Ascending aorta (tissue), 2 donors: ENCODE measurements around the gene TRAP1. TPM values are rescaled to one million over a fixed set of nuclear protein-coding genes. Genes with fewer than 3 reads are reported as not detected.

Experiments
- DNase-seq, 2 donors: peaks; one replicate each; pipeline ENCODE4 v3.0.0-alpha.2; 2019; ENCODE audit warnings: low spot score in 2 of 2
- H3K27ac ChIP-seq, 2 donors: fragments of 200-600 bp; sonication (generic); one replicate each; pipeline ENCODE4 v1.5.1; 2016 to 2017; ENCODE audit warnings: mild to moderate bottlenecking in 1 of 2
- H3K27me3 ChIP-seq: fragments of 200-600 bp; sonication (generic); one replicate; pipeline ENCODE4 v1.5.1; 2017
- H3K36me3 ChIP-seq, 2 donors: fragments of 200-600 bp; sonication (generic); one replicate each; pipeline ENCODE4 v1.5.1; 2016
- H3K4me1 ChIP-seq, 2 donors: fragments of 200-600 bp; sonication (generic); one replicate each; pipeline ENCODE4 v1.5.1; 2016 to 2017; ENCODE audit warnings: mild to moderate bottlenecking in 1 of 2
- H3K4me3 ChIP-seq, 2 donors: fragments of 200-600 bp; sonication (generic); one replicate each; pipeline ENCODE4 v1.5.1; 2016 to 2017; ENCODE audit warnings: mild to moderate bottlenecking in 1 of 2
- H3K9me3 ChIP-seq, 2 donors: fragments of 200-600 bp; sonication (generic); one replicate each; pipeline ENCODE4 v1.5.1; 2016
- CTCF ChIP-seq, 3 experiments: fragments of 200-600 bp in 2 of 3; fragments of 450-650 bp in 1 of 3; sonication (generic) in 2 of 3; IDR thresholded peaks; one replicate each; pipeline ENCODE4 v1.5.1; 2016 to 2019; ENCODE audit warnings: antibody characterized with exemption in 3 of 3, mild to moderate bottlenecking in 1 of 3, moderate library complexity in 1 of 3
- intact Hi-C: fragments of 100-400 bp; cut with DNase I; formaldehyde crosslinking; loops from one replicate; pipeline ENCODE4 v1.15.1; 2023
- total RNA-seq: library from RNA; depleted of rRNA; stranded (reverse); fragments of >200 nt; gene quantifications from one replicate; pipeline ENCODE4 v1.1.0, GENCODE V29; 2016

The TRAP1 gene
- total RNA-seq: 169 TPM

GRCh38 chr16:3717235-3718018, at the start of gene TRAP1:
Gene TRAP1 (minus strand): TSS chr16:3717524. CDS start chr16:3717508, 16 bp downstream.
- no peak for TF ChIP-seq CTCF (IDR thresholded peaks at IDR 0.05)
- Histone ChIP-seq H3K4me1 (peaks cover 0 to 7% of the 10 kb centered on the region in 2 donors), H3K9me3 (no peaks in the 10 kb centered on the region), H3K4me3 (peak within 1 kb of the TSS; percentile 78 to 95), H3K36me3 (no peaks in the 10 kb centered on the region), H3K27ac (peak within 1 kb of the TSS; percentile 84 to 87), H3K27me3 (no peaks in the 10 kb centered on the region)
- intact Hi-C loops: loop anchor here (1.0 to 10.0 kb wide), 3 partner anchors 23 to 817 kb away; partner anchors contain the start of genes CDIP1 and CREBBP
- DNase-seq: peak; percentile 44 to 93

GRCh38 chr16:3766177-3766576, 48.9 kb upstream of the TRAP1 start:
- no peak for DNase-seq
- H3K9me3 ChIP-seq: no peaks in the 10 kb centered on the region
- H3K27me3 ChIP-seq: no peaks in the 10 kb centered on the region
- no peak overlapping the region for H3K4me3 ChIP-seq
- H3K36me3 ChIP-seq: peaks cover 77 to 94% of the 10 kb centered on the region in 2 donors
- no peaks in the 10 kb centered on the region for H3K4me1 ChIP-seq
- TF ChIP-seq CTCF (IDR thresholded peaks at IDR 0.05): no peak
- intact Hi-C loops: no loop called here
- no peak overlapping the region for H3K27ac ChIP-seq

- Histone ChIP-seq H3K27me3 (no peaks in the 10 kb centered on the region), H3K9me3 (no peaks in the 10 kb centered on the region), H3K4me3 (no peak overlapping the region), H3K4me1 (no peaks in the 10 kb centered on the region), H3K36me3 (peaks cover 64 to 81% of the 10 kb centered on the region in 2 donors), H3K27ac (no peak overlapping the region)
- no peak for TF ChIP-seq CTCF (IDR thresholded peaks at IDR 0.05)
- intact Hi-C loops: no loop called here
- peak in 1 of 2 donors; percentile 2 for DNase-seq
Measured at GRCh38 chr16:3764409-3764808, 47.1 kb upstream of the TRAP1 start.

- Histone ChIP-seq H3K4me1 (no peaks in the 10 kb centered on the region), H3K9me3 (no peaks in the 10 kb centered on the region), H3K36me3 (peaks cover 59 to 79% of the 10 kb centered on the region in 2 donors), H3K27ac (no peak overlapping the region), H3K4me3 (no peak overlapping the region), H3K27me3 (no peaks in the 10 kb centered on the region)
- intact Hi-C loops: no loop called here
- DNase-seq: peak in 1 of 2 donors; percentile 40
- no peak for TF ChIP-seq CTCF (IDR thresholded peaks at IDR 0.05)
Measured at GRCh38 chr16:3762107-3762750, 44.9 kb upstream of the TRAP1 start.

GRCh38 chr16:3761375-3762106, 44.2 kb upstream of the TRAP1 start:
- intact Hi-C loops: no loop called here
- no peak overlapping the region for H3K4me3 ChIP-seq
- no peaks in the 10 kb centered on the region for H3K4me1 ChIP-seq
- TF ChIP-seq CTCF (IDR thresholded peaks at IDR 0.05): no peak
- H3K36me3 ChIP-seq: peaks cover 59 to 79% of the 10 kb centered on the region in 2 donors
- H3K9me3 ChIP-seq: no peaks in the 10 kb centered on the region
- no peak overlapping the region for H3K27ac ChIP-seq
- no peaks in the 10 kb centered on the region for H3K27me3 ChIP-seq
- DNase-seq: peak in 1 of 2 donors; percentile 37
